A172 (cell line): ENCODE measurements around the gene CRYBB3. TPM values are rescaled to one million over a fixed set of nuclear protein-coding genes. Genes with fewer than 3 reads are reported as not detected.
"Not testable (repeated sequence)": the region's sequence is repeated elsewhere in the genome, so short reads cannot be mapped to it uniquely, and the experiment has no call there.

Source experiments
- DNase-seq: peaks from one replicate; pipeline ENCODE4 v3.0.0-alpha.2; 2015; ENCODE audit warnings: low spot score
- total RNA-seq: library from RNA; depleted of rRNA; stranded (reverse); fragments of >200 nt; shearing (Covaris generic); gene quantifications from 2 replicates; pipeline ENCODE4 v1.2.3, GENCODE V29; 2014

CRYBB3 gene
- total RNA-seq, 1 experiment from 2014 or later = not detected

DNA sequence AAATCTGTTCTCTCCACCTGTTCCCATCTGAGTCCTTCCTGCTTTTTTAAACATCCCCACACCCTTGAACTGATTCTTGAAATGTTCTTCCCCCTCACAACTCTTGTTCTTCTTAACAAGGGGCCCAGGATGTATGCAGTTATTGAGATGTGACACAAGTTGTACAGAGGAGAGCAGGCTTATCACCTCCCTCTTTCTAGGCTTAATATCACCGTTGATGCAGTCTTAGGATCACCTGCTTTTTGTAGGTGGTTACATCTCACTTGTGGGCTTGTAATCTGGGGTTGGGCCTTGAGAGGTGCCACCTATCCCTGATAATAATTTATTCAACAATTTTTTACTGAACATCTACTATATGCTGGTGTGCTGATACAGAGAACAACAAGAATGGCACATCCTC, 6.2 kb downstream of the CRYBB3 start:
- DNase-seq = no peak

DNA sequence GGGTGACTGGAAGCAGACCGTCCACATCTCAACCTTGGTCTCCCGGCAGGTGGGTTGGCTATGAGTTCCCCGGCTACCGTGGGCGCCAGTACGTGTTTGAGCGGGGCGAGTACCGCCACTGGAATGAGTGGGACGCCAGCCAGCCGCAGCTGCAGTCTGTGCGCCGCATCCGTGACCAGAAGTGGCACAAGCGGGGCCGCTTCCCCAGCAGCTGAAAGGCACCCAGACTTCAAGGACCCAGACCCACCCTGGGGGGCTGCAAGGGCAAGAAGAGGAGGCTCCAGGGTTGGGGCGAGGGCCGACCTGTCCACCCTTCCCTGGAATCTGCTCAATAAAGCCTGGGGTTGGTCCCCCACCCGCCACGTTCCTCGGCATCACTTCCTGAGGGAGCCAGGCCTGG, 7.3 kb downstream of the CRYBB3 start:
- DNase-seq = no peak

DNA sequence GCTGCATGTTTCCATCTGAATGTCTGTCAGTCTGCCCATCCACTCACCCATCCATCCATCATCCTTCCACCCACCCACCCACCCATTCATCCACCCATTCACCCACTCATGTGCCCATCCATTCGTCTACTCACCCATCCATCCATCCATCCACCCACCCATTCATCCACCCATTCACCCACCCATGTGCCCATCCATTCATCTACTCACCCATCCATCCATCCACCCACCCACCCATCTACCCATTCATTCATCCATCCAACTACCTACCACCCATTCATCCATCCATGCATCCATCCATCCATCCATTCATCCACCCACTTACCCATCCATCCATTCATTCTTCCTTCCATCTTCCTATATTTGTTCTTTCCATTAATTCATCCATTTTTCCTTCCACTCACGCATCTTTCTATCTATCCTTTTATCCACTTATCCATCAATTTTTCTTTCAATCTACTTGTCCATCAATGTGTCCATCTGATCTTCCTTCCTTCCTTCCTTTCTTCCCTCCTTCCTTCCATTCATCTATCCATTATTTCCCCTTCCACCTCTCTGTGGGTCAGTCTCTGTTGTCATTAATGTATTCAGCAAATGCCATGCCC, 8.0 kb downstream of the CRYBB3 start:
- no peak for DNase-seq

DNA sequence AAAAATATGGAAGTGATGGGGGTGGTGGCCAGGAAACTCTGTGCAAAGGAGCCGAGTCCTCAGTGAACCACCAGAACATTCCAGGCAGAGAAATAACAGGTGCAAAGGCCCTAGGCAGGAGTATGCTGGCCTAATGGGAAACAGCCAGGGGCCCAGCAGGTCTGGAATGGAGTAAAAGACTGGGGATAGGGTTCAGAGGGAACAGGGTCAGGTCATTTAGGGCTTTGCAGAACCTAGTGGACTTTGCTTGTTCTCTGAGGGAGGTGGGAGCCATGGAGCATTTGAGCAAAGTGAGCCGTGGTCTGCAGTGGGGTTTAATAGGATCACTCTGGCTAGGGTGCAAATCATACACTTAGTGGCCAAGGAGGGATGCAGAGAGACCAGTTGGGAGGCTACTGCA, 8.7 kb downstream of the CRYBB3 start:
- no peak for DNase-seq

DNA sequence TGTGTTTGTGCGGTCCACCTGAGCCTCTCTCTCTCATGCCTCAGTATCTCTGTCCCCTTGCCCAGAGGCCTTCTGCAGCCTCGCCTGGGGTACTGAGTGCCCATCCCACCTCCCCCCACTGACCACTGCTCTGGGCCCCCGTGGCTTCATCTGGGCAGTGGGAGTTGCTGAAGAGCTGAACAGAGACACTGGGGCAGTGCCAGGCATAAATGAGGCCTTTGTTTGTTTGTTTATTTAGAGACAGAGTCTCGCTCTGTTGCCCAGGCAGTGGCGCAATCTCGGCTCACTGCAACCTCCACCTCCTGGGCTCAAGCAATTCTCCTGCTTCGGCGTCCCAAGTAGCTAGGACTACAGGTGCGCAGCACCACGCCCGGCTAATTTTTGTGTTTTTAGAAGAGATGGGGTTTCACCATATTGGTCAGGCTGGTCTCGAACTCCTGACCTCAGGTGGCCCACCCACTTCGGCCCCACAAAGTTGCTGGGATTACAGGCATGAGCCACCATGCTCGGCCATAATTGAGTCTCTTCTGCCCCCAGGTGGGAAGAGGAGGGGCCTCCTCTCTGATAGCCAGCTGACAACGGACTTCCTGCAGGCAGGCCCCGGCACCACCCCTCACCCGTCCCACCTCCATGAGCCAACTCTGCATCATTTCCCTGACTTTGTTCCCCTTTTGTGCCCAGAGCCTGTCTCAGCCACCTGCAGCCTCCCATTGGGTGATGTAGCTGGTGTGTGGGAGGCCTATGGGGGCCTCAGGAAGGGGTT, 9.3 kb downstream of the CRYBB3 start:
- DNase-seq = no peak

DNA sequence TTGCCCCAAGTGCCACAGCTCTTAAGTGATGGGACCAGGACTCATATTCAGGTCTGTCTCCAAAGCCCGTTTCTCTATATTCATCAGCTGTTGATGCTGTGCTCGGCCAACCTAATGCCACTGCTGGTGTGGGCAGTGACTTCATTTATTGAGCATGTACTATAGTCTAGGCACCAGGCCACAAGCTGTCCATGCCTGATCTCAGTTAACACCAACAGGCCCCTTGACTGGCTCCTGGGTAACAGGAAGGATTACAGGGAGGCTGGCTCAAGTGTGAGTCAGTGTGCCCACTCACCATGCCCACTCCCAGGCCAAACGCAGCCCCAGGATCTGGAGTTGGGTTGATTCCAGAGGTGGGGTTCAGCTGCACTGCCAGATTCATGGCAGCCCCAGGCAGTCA, 11.1 kb downstream of the CRYBB3 start:
- no peak for DNase-seq

DNA sequence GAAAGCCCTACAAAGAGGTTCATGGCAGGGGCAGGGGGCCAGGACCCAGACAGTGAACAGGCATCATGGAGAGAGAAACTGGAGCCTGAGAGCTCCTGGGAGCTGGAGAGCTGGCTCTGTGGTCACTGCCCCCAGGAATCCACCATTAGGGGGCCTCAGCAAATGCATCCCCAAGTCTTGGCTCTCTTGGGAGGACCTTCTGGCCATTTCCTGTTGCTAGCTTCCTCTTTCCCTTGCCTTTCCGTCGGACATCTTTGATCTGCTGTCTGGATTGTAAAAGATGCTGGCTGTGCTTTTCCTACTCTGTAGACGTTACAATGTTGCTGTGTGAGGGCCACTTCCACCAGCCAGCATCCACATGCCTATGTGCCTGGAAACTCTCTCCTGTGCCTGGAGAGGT, 12.7 kb downstream of the CRYBB3 start:
- DNase-seq = no peak

DNA sequence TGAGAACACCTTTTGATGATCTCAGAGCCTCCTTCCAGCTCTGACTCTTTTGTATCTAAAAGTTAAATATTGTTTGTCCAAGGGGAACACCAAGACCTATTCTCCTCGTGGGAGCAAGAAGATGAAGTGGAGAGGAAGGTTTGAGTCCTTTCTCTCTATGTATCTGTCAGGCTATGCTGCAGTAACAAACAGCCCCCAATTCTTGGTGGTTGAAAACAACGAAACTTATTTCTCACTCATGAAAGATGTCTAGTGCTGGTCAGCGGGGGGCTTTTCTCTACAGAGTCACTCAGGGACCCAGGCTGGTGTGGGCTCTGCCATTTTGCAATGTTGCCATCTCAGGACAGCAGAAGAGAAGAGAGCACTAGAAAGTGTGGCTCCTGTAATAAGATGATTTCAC, 13.6 kb downstream of the CRYBB3 start:
- DNase-seq = no peak

DNA sequence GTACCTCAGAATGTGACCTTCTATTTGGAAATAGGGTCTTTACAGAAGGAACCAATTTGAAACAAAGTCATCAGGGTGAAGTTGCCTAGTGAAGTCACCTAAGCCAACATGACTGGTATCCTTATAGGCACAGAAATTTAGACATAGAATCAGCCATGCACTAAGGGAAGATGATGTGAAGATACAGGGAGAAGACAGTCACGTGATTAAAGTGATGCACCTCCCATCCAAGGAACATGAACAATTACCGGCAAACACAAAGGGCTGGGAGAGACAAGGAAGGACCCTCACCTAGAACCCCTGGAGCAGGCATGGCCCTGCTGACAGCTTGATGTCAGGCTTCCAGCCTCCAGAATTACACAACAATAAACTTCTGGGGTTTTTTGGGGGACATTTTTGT, 16.6 kb downstream of the CRYBB3 start:
- DNase-seq = no peak

DNA sequence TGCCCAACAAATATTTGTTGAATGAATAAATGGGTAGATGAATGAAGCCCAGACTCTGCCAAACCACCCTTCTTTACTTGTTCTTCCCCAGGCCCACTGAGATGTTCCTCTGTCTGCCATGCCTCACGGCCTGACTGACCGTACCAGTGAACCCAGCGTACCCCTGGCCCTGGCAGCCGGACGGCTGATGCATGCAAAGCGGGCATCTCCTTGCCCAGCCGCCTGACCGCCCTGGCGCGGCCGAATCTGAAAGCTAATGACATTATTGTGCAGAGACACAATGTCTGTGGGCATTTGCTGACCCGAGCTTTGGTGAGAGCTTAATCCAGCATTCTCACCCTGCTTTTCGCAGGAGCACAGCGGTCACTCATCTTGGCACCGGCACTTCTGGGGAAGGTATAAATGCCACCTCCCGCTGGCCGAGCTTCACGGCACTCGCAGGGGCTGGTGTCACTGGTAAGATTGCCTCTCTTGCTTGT, 19.6 kb downstream of the CRYBB3 start, which contains the start of gene CRYBB2:
Gene CRYBB2 (plus strand): TSS at position 429 of the 479 bp plus-strand sequence. CDS start 1,791 bp downstream, outside the sequence.
- no peak for DNase-seq

DNA sequence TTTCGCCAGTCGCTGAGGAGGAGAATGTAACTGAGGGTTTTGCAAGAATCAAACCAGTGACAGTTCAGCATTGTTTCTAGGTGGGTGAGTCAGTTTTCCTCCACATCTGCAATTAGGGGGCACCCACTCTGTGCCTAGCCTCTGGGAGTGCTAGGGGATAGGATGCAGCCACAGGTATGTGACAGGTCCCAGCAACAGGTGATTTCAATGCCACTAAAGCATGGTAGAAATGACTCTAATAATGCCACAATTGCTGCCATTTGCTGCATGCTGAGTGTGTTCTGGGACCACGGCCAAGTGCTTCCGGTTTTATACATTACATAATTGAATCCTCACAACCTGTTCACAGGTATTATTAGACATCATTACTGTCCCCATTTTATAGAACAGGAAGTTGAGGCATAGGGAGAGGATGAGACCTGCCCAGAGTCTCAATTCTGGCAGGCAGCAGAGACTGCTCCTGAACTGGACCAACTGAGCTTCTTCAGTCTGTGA, 20.3 kb downstream of the CRYBB3 start:
- DNase-seq = no peak

DNA sequence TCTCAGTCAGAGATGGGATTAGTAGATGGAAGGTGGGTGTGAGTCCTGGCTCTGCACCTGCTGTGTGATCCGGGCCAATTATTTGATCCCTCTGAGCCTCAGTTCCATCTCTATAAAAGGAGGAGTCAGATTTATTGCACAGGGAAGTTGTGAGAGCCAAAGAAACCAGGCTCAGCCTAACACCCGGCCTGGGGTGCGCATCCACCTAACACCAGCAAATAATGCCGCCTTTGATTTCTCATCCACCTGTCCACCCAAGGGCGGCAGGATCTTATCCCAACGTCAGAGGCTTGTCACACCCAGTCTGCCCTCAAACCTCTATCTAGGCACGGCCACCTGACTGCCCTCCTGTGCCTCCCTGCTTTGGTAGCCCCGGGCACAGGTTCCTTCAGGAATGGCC, 22.1 kb downstream of the CRYBB3 start:
- DNase-seq = no peak

DNA sequence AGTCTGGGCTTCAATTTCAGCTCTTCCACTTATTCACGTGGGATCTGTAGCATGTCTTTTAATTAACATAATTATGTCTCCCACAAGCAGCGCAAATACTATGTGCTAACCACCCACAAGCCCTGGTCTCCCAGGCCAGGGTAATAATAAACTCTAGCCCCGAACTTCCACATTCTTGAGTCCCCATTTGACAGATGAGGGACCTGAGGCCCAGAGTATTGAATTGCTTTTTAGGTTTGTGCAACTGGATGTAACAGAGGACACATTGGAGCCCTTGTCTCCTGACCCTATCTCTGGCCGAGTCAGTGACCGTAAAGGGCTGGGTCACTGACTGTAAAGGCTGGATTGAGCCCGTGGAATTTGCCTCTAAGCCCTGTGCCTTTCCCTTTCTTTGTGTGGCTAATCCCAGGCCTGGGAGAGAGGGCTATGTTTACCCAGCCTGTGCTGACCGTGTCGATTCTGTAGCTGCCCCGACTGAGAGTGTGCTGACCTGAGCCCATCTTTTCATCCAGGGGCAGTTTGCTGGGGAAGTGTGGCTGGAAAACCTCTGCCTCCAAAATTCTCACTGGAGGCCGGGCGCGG, 23.7 kb downstream of the CRYBB3 start:
- DNase-seq = no peak

DNA sequence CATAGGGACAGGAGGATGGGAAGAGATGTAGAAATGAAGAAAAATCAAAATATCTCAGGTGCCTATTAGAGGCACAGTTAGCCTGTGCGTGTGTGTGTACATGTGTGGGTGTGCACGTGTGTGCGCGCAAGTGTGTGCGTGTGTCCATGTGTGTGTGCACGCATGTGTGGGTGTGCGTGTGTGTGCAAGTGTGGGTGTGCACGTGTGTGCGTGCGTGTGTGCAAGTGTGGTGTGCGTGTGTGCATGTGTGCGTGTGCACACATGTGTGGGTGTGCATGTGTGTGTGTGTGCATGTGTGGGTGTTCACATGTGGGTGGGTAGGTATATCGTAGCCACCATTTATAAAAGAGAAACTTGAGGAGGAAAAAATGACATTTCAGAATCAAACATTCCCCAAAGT, 29.2 kb downstream of the CRYBB3 start:
- DNase-seq = no peak

DNA sequence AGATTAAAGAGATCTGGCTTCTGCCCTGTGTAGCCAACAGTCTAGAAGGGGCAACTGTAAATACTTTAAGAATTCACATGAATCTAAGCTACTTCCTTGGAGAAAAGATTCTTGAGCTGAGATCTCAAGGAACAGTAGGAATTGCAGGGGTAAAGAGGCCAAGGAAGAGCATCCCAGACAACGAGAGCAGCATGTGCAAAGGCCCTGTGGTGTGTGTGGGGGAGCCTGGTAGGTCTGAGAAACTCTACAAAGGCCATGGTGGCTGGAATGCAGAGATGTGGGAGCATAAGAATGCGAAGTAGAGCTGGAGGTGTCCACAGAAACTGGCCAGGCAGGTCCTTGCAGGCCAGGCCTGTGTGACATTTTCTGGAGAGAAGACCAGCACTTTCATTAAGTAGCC, 31.1 kb downstream of the CRYBB3 start:
- DNase-seq = not testable (repeated sequence)

DNA sequence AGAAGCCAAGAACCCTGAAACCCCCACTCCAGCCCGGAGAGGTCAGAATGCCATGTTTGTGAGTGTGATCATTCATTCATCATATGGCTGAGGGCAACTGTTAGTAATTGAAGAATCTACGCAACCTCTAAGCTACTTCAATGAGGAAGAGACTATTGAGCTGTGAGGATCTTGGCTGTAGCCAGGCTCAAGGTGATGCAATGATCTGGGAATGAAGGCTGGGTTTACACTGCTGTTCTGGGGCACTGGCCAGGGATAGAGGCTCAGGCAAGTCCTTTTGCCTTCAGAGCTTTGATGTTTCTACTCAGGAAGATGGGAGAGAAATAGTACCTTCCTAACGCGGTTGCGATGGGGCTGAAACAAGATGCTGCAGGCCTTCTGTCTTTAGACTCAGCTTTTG, 32.6 kb downstream of the CRYBB3 start:
- DNase-seq = no peak

DNA sequence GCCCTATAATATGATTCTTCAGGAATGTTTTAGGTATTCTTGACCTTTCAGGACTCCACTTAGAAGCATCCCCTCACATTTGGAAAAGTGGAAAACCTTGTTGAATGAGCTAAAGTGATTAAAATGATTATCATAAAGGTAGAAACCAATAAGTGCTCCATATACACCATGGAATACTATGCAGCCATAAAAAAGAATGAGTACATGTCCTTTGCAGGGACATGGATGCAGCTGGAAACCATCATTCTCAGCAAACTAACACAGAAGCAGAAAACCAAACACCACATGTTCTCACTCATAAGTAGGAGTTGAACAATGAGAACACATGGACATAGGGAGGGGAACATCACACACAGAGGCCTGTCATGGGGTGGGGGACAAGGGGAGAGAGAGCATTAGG, 34.0 kb downstream of the CRYBB3 start:
- not testable (repeated sequence) for DNase-seq

DNA sequence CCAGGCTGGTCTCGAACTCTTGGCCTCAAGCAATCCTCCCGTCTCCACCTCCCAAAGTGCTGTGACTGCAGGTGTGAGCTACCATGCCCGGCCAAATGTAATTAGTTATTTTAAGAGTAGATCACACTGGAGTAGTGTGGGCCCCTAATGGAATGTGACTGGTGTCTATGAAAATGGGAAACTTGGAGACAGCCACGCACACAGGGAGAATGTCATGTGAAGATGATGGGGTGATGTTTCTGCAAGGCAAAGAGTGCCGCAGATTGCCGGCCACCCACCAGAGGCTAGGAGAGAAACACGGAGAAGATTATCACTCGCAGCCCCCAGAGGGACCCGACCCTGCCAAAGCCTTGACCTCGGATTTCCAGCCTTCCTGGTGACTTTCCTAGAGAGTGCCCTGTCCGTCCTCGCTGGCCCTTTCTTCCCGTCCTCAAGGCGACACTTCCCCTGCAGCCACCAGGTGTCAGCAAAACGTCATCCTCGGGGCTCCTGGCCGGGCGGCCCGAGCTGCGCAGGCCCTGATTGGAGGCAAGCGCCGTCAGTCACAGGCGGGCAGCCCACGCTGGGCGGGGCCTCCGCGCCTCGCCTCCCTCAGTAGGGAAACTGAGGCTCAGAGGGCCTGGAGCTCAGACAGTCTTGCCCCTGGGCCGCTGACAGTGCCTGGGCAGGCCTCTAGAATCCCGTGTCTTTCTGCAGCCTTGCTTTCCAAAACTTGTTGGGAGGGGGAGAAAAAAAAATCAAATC, 36.1 kb downstream of the CRYBB3 start:
- DNase-seq = peak; percentile 47

DNA sequence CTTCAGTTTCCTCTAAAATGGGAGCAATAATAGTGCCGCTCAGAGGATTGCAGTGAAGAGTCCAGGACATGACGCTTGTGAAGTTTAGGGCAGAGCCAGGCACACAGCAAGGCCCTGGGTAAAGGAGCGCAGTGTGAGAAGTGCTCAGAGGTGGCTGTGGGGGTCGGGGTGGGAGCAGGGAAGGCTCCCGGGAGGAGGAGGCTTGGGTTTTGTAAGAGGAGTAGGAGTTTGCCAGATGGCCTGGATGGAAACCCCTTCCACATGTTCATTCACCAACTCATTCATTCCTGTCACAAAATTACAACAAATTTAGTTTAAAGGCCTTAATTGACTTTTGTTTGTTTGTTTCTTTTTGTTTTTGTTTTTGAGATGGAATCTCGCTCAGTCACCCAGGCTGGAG, 36.8 kb downstream of the CRYBB3 start:
- DNase-seq = no peak

DNA sequence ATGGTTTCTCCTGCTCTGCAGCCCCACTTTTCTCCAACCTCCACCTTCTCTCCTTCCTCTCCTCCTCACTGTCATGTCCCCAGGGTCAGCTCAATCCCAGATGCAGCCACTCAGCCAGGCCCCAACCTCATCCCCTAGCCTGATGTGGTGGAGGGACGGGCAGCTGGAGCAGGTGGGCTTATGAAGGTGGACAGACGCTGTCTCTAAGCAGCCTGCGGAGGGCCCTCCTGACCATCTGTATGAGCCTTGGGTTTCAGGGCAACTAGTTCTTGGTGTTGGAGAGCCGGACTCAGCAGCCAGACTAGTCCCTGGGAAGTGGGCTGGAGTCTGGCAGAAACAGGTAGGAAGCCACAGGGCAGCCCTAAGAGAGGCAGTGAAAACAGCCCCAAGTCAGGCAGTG, 37.8 kb downstream of the CRYBB3 start:
- no peak for DNase-seq

DNA sequence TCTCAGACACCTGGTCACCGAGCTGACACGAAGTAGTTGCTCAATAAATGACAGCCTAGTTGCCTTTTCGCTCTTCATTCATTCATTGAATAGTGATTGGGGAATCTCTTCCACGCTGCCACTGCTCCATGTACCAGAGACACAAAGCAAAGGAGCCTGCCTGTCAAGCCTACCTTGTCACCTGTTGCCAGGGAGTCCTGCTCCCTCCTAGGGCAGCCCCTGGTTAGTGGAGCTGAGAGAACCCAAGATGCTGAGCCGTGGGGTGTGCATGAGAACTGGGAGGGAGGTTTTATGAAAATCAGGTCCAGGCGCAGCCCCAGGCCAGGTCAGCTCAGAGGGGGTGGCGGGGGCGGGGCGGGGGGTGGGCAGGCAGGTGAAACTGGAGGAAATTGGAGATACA, 38.4 kb downstream of the CRYBB3 start:
- DNase-seq = not testable (repeated sequence)

DNA sequence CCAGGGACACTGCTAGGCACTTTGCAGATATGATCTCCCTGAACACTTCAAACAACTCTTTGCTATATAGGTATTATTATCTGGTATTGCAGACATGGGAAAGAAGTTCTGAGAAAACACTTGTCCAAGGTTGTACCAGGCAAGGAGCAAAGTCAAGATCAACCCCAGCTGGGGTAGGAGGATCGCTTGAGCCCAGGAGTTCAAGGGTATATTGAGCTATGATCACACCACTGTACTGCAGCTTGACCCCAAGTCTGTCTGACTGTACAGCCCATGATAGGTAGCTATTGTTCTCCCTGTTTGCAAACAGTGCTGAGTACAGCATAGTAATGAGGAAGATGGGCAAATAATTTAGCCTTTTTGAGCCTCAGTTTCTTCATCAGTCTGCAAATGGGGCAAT, 55.5 kb downstream of the CRYBB3 start:
- not testable (repeated sequence) for DNase-seq
